Stimulated activated naive CD4-positive, alpha-beta T cell treated with Interleukin-2 at 50 U/mL for 16 hours (primary cell): ENCODE measurements around the gene GSTO2.

Experiments used
- DNase-seq: peaks from one replicate; lab custom pipeline; 2025; lab: John Stamatoyannopoulos, UW

Gene GSTO2

GRCh38 chr10:104253606-104254410 lies 15.2 kb upstream of the GSTO2 start:
- DNase-seq = no peak

GRCh38 chr10:104254493-104255310 lies 14.3 kb upstream of the GSTO2 start, which contains the start of gene GSTO1:
TSS of gene GSTO1 (plus strand) at chr10:104254892. CDS start at chr10:104254929, 37 bp downstream.
- peak; percentile 27 for DNase-seq

DNA sequence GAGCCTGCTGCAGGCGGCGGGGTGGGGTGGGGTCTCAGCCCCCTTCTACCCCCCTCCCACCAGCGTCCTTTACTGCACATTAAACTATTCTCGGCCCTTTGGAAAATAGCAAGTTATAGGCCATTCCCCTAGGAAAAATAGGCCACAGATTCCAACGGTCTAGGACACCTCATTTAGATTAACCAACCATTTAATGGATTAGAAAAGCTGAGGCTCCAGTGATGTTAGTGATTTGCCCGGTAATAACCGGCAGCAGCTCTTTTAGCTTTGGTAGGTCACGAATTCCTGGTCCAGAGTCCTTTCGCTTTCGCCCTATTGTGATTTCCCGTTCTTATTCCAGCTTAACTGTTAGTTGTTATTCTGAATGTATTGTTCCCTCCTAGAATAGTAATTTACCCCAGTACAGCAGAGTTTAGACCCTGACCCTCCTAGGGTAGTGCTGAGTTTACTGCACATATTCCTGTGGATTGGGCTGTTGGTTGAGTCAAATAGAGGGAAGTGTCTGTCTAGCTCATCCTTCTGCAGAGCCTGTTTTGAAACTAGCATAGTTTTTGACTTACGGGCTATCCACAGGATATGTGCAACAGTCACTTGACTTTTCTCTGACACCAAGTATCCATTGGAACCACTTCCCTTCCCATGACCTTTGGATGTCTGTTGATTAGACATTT lies 13.5 kb upstream of the GSTO2 start:
- no peak for DNase-seq

GRCh38 chr10:104256335-104256961 lies 12.5 kb upstream of the GSTO2 start:
- DNase-seq = no peak

- no peak for DNase-seq
Observed at GRCh38 chr10:104257235-104257634, 11.7 kb upstream of the GSTO2 start.

DNA sequence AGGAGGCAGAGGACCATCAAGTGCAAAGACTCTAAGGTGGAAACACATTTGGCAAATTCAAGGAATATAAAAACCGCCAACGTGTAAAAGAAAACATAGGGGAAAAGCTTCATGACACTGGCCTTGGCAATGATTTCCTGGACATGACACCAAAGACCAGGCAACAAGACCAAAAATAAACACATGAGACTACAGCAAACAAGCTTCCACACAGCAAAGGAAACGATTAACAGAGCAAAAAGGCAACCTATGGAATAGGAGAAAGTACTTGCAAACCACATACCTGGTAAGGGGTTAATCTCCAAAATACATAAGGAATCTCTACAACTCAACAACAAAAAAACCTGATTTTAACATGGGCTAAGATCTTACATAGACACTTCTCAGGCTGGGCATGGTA lies 10.8 kb upstream of the GSTO2 start:
- no peak for DNase-seq

- no peak for DNase-seq
Observed at GRCh38 chr10:104259456-104259855, 9.5 kb upstream of the GSTO2 start.

DNA sequence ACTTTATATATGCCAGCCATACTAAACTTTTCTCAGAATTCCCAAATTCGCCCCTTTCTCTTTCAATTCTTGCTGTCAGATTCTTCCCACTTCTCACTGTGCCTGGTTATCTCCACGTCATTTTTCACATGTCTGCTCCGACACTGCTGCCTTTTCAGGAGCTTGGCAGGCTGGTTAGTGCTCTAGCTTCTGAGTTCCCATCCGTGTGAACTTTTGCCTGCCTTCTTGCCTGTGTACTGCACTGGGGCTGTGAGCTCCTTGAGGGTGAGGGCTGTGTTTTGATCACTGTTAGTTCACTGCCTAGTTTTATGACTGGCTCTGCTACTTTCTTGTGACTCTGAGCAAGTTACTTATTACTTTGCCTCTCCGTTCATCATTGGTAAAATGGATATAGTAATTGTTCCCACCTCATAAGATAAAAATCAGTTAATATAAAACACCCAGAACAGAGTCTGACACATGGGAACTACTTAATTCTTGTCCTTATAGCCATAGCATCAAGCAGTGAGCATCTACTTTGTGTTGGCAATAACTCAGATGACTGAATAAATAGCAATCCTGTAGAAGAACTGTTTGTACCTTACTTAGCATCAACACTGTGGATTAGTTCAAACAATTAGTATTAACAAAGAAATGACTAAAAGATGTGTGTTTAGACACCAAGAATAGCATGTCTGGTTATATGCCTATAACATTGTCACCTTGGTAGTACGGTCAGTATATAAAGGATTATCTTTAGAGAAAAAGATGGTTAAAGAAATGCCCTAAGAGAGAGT lies 8.8 kb upstream of the GSTO2 start:
- no peak for DNase-seq

GRCh38 chr10:104260775-104261115 lies 8.2 kb upstream of the GSTO2 start:
- no peak for DNase-seq

DNA sequence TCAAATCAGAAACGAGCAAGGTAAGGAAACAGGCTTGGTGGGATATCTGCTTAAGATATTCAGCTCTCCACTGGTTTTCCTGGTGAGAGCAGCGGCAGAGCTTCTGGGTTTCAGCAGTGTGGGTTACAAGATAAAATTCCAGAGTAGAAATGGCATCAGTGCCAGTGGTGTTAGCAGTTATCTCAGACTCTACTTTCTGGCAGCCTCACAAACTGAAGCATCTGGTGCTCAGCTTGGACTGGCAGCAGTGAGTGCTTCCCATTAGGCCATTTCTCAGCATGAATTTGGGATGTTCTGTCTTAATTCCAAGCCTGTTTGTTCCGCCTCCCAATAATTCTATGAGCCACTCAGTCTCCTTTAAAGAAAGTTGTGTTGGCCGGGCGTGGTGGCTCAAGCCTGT lies 6.9 kb upstream of the GSTO2 start:
- no peak for DNase-seq

- DNase-seq = no peak
Observed at GRCh38 chr10:104264783-104265182, 4.2 kb upstream of the GSTO2 start.

DNA sequence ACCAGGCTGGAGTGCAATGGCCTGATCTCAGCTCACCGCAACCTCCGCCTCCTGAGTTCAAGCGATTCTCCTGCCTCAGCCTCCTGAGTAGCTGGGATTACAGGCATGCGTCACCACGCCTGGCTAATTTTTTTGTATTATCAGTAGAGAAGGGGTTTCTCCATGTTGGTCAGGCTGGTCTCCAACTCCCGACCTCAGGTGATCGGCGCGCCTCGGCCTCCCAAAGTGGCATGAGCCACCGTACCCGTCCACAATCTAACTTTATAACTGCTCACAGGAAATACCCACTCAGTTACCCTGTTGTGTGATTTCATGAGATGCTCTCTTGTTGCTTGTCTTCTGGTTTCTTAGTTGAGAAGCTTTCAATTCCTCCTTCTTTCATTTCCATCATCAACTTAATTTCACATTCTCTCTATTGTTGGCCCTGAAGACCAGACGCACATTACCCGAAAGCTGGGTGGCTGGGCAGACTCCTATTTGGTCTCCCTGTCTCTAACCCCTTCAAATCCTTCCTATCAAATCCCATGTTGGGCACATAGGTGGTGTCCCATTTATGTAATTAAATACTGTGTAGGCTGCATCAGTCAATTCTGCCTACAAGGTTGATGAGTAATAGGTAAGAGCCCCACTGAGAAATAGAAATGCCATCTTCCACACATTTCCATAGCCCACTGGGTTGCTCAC lies 1.1 kb upstream of the GSTO2 start:
- DNase-seq = peak; percentile 57

GRCh38 chr10:104268405-104268712 lies 625 bp upstream of the GSTO2 start:
- no peak for DNase-seq

- DNase-seq = no peak
Observed at GRCh38 chr10:104273286-104273685, 4.3 kb downstream of the GSTO2 start.

GRCh38 chr10:104273899-104274575 lies 5.1 kb downstream of the GSTO2 start:
- no peak for DNase-seq

DNA sequence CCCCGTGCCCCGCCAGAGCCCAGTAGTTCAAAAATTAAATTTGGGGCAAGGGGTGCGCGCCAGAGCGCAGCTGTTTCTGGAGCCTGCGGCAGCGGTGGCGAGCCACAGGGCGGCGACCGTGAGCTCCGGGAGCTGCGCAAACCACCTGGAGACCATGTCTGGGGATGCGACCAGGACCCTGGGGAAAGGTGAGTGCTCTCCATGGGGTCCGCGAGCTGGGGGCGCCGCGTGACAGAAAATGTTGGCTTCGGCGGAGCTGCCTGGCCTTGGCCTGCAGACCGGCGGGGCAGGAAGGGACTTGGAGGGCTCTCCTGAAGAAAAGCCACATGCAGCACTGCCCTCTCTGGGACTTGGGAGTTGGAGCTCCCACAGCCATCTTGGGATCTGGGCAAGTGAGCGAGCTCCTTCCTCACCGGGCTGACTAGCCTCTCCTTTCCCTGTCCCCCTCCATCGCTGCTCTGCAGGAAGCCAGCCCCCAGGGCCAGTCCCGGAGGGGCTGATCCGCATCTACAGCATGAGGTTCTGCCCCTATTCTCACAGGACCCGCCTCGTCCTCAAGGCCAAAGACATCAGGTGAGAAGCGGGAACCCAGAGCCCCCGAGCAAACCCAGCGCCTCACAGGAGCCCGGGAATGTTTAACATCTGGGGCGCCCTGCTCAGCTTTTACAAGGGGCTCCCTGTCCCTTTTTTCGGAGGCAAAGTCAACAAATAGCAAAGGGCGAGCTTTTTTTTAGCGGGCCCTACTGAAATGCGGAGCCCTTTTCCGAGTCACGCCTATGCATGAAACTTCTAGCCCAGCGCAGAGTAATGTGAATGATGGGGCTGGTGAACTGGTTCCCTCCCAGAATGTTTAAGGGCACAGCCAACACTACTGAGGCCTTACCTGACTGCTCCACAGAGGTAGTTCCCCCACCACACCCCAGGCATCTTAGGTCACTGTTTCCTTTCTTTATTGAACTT lies 6.1 kb downstream of the GSTO2 start:
- DNase-seq = peak; percentile 15

- no peak for DNase-seq
Observed at GRCh38 chr10:104276192-104276591, 7.2 kb downstream of the GSTO2 start.

- no peak for DNase-seq
Observed at GRCh38 chr10:104277785-104278184, 8.8 kb downstream of the GSTO2 start.

- no peak for DNase-seq
Observed at GRCh38 chr10:104279550-104280259, 10.7 kb downstream of the GSTO2 start.
